Breast epithelium (tissue), 3 donors: ENCODE data around the gene FAM227A.

Source experiments
- CTCF ChIP-seq, 3 donors: fragments of 450-650 bp; IDR thresholded peaks; one replicate each; pipeline ENCODE4 v1.5.1; 2016 to 2017; ENCODE audit warnings: antibody characterized with exemption in 3 of 3, mild to moderate bottlenecking in 3 of 3, moderate library complexity in 3 of 3
- POLR2A ChIP-seq: fragments of 450-650 bp; IDR thresholded peaks from one replicate; pipeline ENCODE4 v1.6.1; 2016; ENCODE audit warnings: antibody characterized with exemption, mild to moderate bottlenecking, moderate library complexity
- POLR2AphosphoS5 ChIP-seq, 3 donors: sonication (generic); formaldehyde crosslinking; IDR thresholded peaks; one replicate each; pipeline ENCODE4 v1.6.1; 2017; ENCODE audit warnings: antibody characterized with exemption in 3 of 3

- TF ChIP-seq POLR2A (no peak), CTCF (IDR thresholded peaks at IDR 0.05) (no peak), POLR2AphosphoS5 (IDR thresholded peaks at IDR 0.05) (no peak)
Observed at GRCh38 chr22:38675833-38676232, 19.6 kb upstream of the FAM227A start.
